DMS53 (cell line): ENCODE results near the gene ANKH.
A peak's percentile ranks its signal among the peaks of the same experiment; 100 is the strongest.
"Not testable (repeated sequence)": the region's sequence is repeated elsewhere in the genome, so short reads cannot be mapped to it uniquely, and the experiment has no call there.

Source experiments
- DNase-seq: peaks from one replicate; lab custom pipeline; 2025; lab: John Stamatoyannopoulos, UW

ANKH gene

GRCh38 chr5:14854799-14855198, 16.8 kb downstream of the ANKH start:
- DNase-seq, result no peak

GRCh38 chr5:14853685-14854084, 17.9 kb downstream of the ANKH start:
- DNase-seq, result peak; percentile 90

- DNase-seq, result no peak
These were observed 18.8 kb downstream of the ANKH start for GRCh38 chr5:14852779-14853178.

GRCh38 chr5:14851999-14852526, 19.5 kb downstream of the ANKH start:
- DNase-seq, result no peak

- no peak for DNase-seq
These were observed 20.0 kb downstream of the ANKH start for GRCh38 chr5:14851597-14851996.

GRCh38 chr5:14851050-14851419, 20.5 kb downstream of the ANKH start:
- DNase-seq, result no peak

GRCh38 chr5:14850419-14851049, 21.0 kb downstream of the ANKH start:
- no peak for DNase-seq

- no peak for DNase-seq
These were observed 21.9 kb downstream of the ANKH start for GRCh38 chr5:14849516-14850294.

GRCh38 chr5:14848942-14849341, 22.6 kb downstream of the ANKH start:
- not testable (repeated sequence) for DNase-seq

- DNase-seq, result no peak
These were observed 23.2 kb downstream of the ANKH start for GRCh38 chr5:14848385-14848784.

- no peak for DNase-seq
These were observed 24.1 kb downstream of the ANKH start for GRCh38 chr5:14847471-14847870.

GRCh38 chr5:14842117-14842516, 29.5 kb downstream of the ANKH start:
- DNase-seq, result peak; percentile 43

GRCh38 chr5:14840624-14841023, 31.0 kb downstream of the ANKH start:
- DNase-seq, result no peak

GRCh38 chr5:14838396-14839319, 32.9 kb downstream of the ANKH start:
- DNase-seq, result no peak

GRCh38 chr5:14837423-14838122, 34.0 kb downstream of the ANKH start:
- DNase-seq, result not testable (repeated sequence)

- no peak for DNase-seq
These were observed 36.7 kb downstream of the ANKH start for GRCh38 chr5:14834584-14835550.

GRCh38 chr5:14834062-14834461, 37.5 kb downstream of the ANKH start:
- no peak for DNase-seq

- no peak for DNase-seq
These were observed 40.6 kb downstream of the ANKH start for GRCh38 chr5:14831006-14831338.

GRCh38 chr5:14830210-14831005, 41.2 kb downstream of the ANKH start:
- DNase-seq, result no peak

- DNase-seq, result no peak
These were observed 42.2 kb downstream of the ANKH start for GRCh38 chr5:14829396-14829795.
